ENCODE data around the gene FREM2. TPM values are rescaled to one million over a fixed set of nuclear protein-coding genes. Genes with fewer than 3 reads are reported as not detected.

FREM2 gene
- total and polyA plus RNA-seq, 9 of the 15 experiments (the other 6 are each of a cell fraction or from before 2014, with no cell fraction given) = under 0.01 to 0.02 TPM; not detected in 7

DNA sequence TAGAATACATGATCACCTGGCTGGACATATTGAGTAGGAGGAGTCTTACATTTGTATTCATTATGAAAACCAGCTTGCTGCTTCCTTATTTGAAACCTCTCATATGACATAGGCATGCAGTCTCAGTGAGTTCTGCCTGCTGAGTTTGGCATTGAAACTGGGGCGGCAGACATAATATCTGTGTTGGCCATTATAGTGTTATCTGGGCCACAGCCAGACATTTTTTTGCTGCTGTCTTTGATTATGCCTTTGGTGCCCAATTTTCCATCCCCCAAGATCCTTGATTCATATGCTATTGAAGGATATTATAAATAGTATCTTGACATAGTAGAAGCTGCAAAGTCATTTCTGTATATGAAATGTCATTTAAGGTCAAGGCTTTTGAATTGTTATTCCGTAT is 15.8 kb downstream of the FREM2 start:
- ChIA-PET POLR2A (interaction anchor here (0.6 kb wide), 1 partner anchor 12 kb away, joined by 3 read pairs; no protein-coding TSS in a partner anchor), CTCF (ENCODE audit: low intra/inter-chr PET ratio) (no interaction called here)
- FAIRE-seq (no peak), DNase-seq (ENCODE audit: extremely low read depth in 1 of 4, low spot score in 3 of 4) (no peak), ATAC-seq (no peak)
- Histone ChIP-seq H3K27ac (ENCODE audit: extremely low read depth, low read depth, low read length) (no peak overlapping the region), H4K20me1 (replicated peaks; ENCODE audit: control insufficient read depth, insufficient read depth, low read length) (no peaks in the 10 kb centered on the region), H3K79me2 (ENCODE audit: control insufficient read depth, insufficient read depth, low read length) (no peaks in the 10 kb centered on the region), H3K4me3 (no peak overlapping the region), H3K9ac (ENCODE audit: insufficient read depth in 1 of 2, low read depth in 2 of 2, low read length in 2 of 2) (no peak overlapping the region), H3K9me1 (ENCODE audit: control insufficient read depth, insufficient read depth, low read length) (no peaks in the 10 kb centered on the region), H3K4me1 (replicated peaks in 1 of 2; ENCODE audit: control insufficient read depth in 2 of 2, insufficient read depth in 2 of 2, low read length in 2 of 2) (no peaks in the 10 kb centered on the region), H3K27me3 (ENCODE audit: control insufficient read depth in 2 of 2, insufficient read depth in 2 of 2, low read length in 2 of 2) (no peaks in the 10 kb centered on the region), H3K4me2 (ENCODE audit: insufficient read depth, low read length) (no peak overlapping the region), H2AFZ (ENCODE audit: low read depth, low read length) (no peak overlapping the region), H3K36me3 (ENCODE audit: control insufficient read depth, insufficient read depth, low read length) (no peaks in the 10 kb centered on the region), H3K9me3 (replicated peaks; ENCODE audit: control insufficient read depth, insufficient read depth, low read depth, low read length) (no peaks in the 10 kb centered on the region)
- no TSS peak for BruUV-seq (replicated peaks)
- intact Hi-C loops (cut with micrococcal nuclease) (loop anchor here (10.0 kb wide), 1 partner anchor 212 kb away; no protein-coding TSS in a partner anchor), in situ Hi-C loops (cut with MboI) (no loop called here)
- WGBS (ENCODE audit: insufficient coverage, low coverage, missing lambda C conversion rate) = 0% methylated on average over 2 of the region's 2 CpGs
- TF ChIP-seq U2AF1 (optimal IDR thresholded peaks at IDR 0.05; ENCODE audit: low read depth, low read length) (no peak), ZNF584 (CRISPR knock-in tag; IDR thresholded peaks at IDR 0.05; ENCODE audit: low read depth) (no peak), CC2D1A (IDR thresholded peaks at IDR 0.05) (no peak), BRF1 (IDR thresholded peaks at IDR 0.05; ENCODE audit: borderline replicate concordance, extremely low read depth, insufficient read length) (no peak), ZNF124 (CRISPR knock-in tag; IDR thresholded peaks at IDR 0.05) (no peak), NR2C2 (CRISPR knock-in tag; IDR thresholded peaks at IDR 0.05) (no peak), NR2C2 (tag; IDR thresholded peaks at IDR 0.05) (no peak), CTBP1 (IDR thresholded peaks at IDR 0.05; ENCODE audit: borderline replicate concordance) (no peak), ZZZ3 (IDR thresholded peaks at IDR 0.05) (no peak), CHD4 (IDR thresholded peaks at IDR 0.05; ENCODE audit: insufficient read depth, insufficient replicate concordance, low read depth, low read length, poor library complexity, severe bottlenecking) (no peak)
- TF ChIP-seq, protein P1, sequence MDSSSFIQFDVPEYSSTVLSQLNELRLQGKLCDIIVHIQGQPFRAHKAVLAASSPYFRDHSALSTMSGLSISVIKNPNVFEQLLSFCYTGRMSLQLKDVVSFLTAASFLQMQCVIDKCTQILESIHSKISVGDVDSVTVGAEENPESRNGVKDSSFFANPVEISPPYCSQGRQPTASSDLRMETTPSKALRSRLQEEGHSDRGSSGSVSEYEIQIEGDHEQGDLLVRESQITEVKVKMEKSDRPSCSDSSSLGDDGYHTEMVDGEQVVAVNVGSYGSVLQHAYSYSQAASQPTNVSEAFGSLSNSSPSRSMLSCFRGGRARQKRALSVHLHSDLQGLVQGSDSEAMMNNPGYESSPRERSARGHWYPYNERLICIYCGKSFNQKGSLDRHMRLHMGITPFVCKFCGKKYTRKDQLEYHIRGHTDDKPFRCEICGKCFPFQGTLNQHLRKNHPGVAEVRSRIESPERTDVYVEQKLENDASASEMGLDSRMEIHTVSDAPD (CRISPR knock-in tag; IDR thresholded peaks at IDR 0.05) = no peak
- TF ChIP-seq, protein P2, sequence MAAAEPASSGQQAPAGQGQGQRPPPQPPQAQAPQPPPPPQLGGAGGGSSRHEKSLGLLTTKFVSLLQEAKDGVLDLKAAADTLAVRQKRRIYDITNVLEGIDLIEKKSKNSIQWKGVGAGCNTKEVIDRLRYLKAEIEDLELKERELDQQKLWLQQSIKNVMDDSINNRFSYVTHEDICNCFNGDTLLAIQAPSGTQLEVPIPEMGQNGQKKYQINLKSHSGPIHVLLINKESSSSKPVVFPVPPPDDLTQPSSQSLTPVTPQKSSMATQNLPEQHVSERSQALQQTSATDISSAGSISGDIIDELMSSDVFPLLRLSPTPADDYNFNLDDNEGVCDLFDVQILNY (CRISPR knock-in tag; IDR thresholded peaks at IDR 0.05) = no peak
